IPS-NIHi7 (cell line): ENCODE data around the gene SON.

Source experiments
- DNase-seq: peaks from one replicate; pipeline ENCODE4 v3.0.0; 2012; ENCODE audit warnings: mixed read lengths; ENCODE audit errors: extremely low spot score

SON gene

GRCh38 chr21:33544451-33545195 is 1.8 kb downstream of the SON start:
- DNase-seq = no peak

- DNase-seq = no peak
Observed at GRCh38 chr21:33546086-33546485, 3.2 kb downstream of the SON start.

- DNase-seq = no peak
Observed at GRCh38 chr21:33549848-33550771, 7.3 kb downstream of the SON start.

- DNase-seq = no peak
Observed at GRCh38 chr21:33550772-33551660, 8.2 kb downstream of the SON start.

- no peak for DNase-seq
Observed at GRCh38 chr21:33551664-33552063, 8.8 kb downstream of the SON start.

GRCh38 chr21:33552093-33552998 is 9.5 kb downstream of the SON start:
- DNase-seq = no peak

- no peak for DNase-seq
Observed at GRCh38 chr21:33552999-33553598, 10.3 kb downstream of the SON start.

GRCh38 chr21:33554236-33554981 is 11.6 kb downstream of the SON start:
- DNase-seq = no peak

GRCh38 chr21:33554982-33555344 is 12.1 kb downstream of the SON start:
- no peak for DNase-seq

GRCh38 chr21:33557447-33557846 is 14.6 kb downstream of the SON start:
- DNase-seq = no peak

- no peak for DNase-seq
Observed at GRCh38 chr21:33558777-33559421, 16.1 kb downstream of the SON start.

GRCh38 chr21:33559813-33560212 is 17.0 kb downstream of the SON start:
- DNase-seq = no peak

- no peak for DNase-seq
Observed at GRCh38 chr21:33560965-33561364, 18.1 kb downstream of the SON start.

GRCh38 chr21:33561373-33561772 is 18.5 kb downstream of the SON start:
- DNase-seq = no peak

GRCh38 chr21:33562389-33562788 is 19.6 kb downstream of the SON start:
- DNase-seq = no peak

- DNase-seq = no peak
Observed at GRCh38 chr21:33566514-33566913, 23.7 kb downstream of the SON start.

- no peak for DNase-seq
Observed at GRCh38 chr21:33567914-33568313, 25.1 kb downstream of the SON start.

- DNase-seq = no peak
Observed at GRCh38 chr21:33568448-33568847, 25.6 kb downstream of the SON start.

GRCh38 chr21:33569991-33570390 is 27.2 kb downstream of the SON start:
- no peak for DNase-seq
